ENCODE measurements around the gene TNIK.

The TNIK gene

DNA sequence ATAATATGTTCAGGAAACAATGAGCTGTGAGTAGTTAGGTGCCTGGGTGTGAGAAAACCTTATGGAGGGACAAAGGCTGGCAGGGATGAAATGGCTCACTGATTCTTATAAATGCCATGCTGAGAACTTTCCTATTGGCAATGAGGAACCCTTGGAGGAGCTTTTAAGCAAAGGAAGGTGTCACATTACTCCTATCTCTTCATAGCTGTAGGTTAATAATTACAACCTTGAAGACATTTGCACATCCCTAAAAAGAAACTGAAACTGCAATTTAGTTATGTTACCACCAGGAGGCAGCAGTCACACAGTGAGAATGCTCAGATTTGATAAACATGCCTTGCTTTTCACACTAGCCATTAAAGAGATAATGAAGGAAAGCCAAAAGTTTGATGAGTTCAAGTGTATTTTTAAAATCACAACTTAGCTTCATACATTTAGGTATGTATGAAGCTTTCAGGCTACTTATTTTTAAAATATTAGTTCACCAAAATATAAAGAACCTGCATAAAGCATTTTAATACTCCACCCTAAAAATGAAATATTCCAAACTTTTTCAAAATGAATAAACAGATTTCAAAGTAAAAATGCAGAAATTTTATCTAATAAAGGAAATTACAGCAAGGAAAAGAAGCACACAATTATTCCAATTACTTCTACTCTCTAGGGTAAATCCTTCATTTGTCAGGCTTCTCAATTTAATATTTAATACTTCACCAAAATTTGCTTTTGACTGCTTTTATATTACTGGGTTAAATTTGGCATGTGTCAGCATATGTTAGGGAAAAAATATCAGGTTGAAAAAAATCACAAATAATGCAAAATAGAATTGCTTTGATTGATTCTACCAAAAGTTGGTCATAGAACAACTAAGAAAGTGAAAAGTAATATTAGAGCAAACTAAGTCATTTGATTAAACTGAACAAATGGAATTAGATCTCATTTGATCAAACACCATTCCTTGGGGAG is 296.8 kb downstream of the TNIK start:
- no peak overlapping the region for H3K4me3 ChIP-seq (IDR thresholded peaks at IDR 0.05; ENCODE audit: insufficient read depth, low read depth, low read length)
- no peak overlapping the region for H3K4me2 ChIP-seq
- no peaks in the 10 kb centered on the region for H3K36me3 ChIP-seq (ENCODE audit: insufficient read depth)
- H3K4me1 ChIP-seq (ENCODE audit: low read depth, poor library complexity, severe bottlenecking), result no peaks in the 10 kb centered on the region
- TF ChIP-seq, protein P1, sequence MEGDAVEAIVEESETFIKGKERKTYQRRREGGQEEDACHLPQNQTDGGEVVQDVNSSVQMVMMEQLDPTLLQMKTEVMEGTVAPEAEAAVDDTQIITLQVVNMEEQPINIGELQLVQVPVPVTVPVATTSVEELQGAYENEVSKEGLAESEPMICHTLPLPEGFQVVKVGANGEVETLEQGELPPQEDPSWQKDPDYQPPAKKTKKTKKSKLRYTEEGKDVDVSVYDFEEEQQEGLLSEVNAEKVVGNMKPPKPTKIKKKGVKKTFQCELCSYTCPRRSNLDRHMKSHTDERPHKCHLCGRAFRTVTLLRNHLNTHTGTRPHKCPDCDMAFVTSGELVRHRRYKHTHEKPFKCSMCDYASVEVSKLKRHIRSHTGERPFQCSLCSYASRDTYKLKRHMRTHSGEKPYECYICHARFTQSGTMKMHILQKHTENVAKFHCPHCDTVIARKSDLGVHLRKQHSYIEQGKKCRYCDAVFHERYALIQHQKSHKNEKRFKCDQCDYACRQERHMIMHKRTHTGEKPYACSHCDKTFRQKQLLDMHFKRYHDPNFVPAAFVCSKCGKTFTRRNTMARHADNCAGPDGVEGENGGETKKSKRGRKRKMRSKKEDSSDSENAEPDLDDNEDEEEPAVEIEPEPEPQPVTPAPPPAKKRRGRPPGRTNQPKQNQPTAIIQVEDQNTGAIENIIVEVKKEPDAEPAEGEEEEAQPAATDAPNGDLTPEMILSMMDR (conservative IDR thresholded peaks at IDR 0.05; ENCODE audit: low read depth, low read length), result peak; percentile 81
- no peak overlapping the region for H3K9ac ChIP-seq
- no peaks in the 10 kb centered on the region for H3K79me2 ChIP-seq (ENCODE audit: insufficient read depth, low read depth)
- H3K27ac ChIP-seq, result no peak overlapping the region
- H2AFZ ChIP-seq (ENCODE audit: low read depth), result no peak overlapping the region
- no peaks in the 10 kb centered on the region for H3K27me3 ChIP-seq (ENCODE audit: insufficient read depth, low read depth)
- H4K20me1 ChIP-seq (ENCODE audit: insufficient read depth), result no peaks in the 10 kb centered on the region

DNA sequence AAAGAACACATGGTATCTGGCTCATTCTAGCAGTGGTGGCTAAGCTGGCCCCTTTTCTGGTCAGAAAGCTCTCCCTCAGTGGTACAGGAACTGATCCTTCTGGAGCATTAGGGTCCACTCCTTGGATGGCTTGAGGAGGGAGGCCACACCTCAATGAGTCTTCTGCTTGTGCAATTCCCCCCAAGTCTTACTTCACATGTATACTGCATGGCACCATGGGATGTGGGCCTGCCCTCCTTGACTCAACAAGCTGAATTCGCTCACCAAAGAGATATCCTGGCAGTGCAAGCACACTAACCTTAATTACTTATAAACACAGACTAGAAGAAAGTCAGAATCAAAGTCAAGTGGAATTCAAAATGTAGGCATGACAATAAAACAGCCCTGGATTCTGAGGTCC is 299.9 kb downstream of the TNIK start:
- H3K36me3 ChIP-seq (ENCODE audit: insufficient read depth), result no peaks in the 10 kb centered on the region
- H3K4me2 ChIP-seq, result no peak overlapping the region
- H3K4me1 ChIP-seq (ENCODE audit: low read depth, poor library complexity, severe bottlenecking), result no peaks in the 10 kb centered on the region
- no peak overlapping the region for H3K27ac ChIP-seq
- H3K9ac ChIP-seq, result no peak overlapping the region
- TF ChIP-seq, protein P1 (conservative IDR thresholded peaks at IDR 0.05; ENCODE audit: low read depth, low read length), result no peak
- H2AFZ ChIP-seq (ENCODE audit: low read depth), result no peak overlapping the region
- H3K79me2 ChIP-seq (ENCODE audit: insufficient read depth, low read depth), result no peaks in the 10 kb centered on the region
- H3K27me3 ChIP-seq (ENCODE audit: insufficient read depth, low read depth), result no peaks in the 10 kb centered on the region
- H4K20me1 ChIP-seq (ENCODE audit: insufficient read depth), result no peaks in the 10 kb centered on the region
- no peak overlapping the region for H3K4me3 ChIP-seq (IDR thresholded peaks at IDR 0.05; ENCODE audit: insufficient read depth, low read depth, low read length)

DNA sequence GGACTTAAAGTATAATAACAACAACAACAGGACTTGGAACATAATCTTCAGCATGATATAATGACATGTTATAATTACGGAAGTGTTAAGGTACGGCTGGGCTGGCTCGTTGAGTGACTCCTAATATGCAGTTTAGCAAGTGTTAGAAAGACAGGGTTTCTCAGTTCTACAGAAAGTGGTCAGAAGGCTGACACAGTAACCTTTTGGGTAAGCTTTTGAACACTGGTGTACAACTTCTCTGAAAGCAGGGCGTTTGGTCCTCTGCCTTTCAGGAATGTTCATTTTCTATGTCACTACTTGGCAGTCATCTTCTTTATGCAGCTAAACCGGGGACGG is 300.4 kb downstream of the TNIK start:
- no peak overlapping the region for H3K4me2 ChIP-seq
- no peak overlapping the region for H2AFZ ChIP-seq (ENCODE audit: low read depth)
- no peak overlapping the region for H3K27ac ChIP-seq
- H3K9ac ChIP-seq, result no peak overlapping the region
- no peaks in the 10 kb centered on the region for H3K27me3 ChIP-seq (ENCODE audit: insufficient read depth, low read depth)
- TF ChIP-seq, protein P1 (conservative IDR thresholded peaks at IDR 0.05; ENCODE audit: low read depth, low read length), result no peak
- no peaks in the 10 kb centered on the region for H3K36me3 ChIP-seq (ENCODE audit: insufficient read depth)
- no peaks in the 10 kb centered on the region for H3K79me2 ChIP-seq (ENCODE audit: insufficient read depth, low read depth)
- no peak overlapping the region for H3K4me3 ChIP-seq (IDR thresholded peaks at IDR 0.05; ENCODE audit: insufficient read depth, low read depth, low read length)
- no peaks in the 10 kb centered on the region for H3K4me1 ChIP-seq (ENCODE audit: low read depth, poor library complexity, severe bottlenecking)
- no peaks in the 10 kb centered on the region for H4K20me1 ChIP-seq (ENCODE audit: insufficient read depth)

DNA sequence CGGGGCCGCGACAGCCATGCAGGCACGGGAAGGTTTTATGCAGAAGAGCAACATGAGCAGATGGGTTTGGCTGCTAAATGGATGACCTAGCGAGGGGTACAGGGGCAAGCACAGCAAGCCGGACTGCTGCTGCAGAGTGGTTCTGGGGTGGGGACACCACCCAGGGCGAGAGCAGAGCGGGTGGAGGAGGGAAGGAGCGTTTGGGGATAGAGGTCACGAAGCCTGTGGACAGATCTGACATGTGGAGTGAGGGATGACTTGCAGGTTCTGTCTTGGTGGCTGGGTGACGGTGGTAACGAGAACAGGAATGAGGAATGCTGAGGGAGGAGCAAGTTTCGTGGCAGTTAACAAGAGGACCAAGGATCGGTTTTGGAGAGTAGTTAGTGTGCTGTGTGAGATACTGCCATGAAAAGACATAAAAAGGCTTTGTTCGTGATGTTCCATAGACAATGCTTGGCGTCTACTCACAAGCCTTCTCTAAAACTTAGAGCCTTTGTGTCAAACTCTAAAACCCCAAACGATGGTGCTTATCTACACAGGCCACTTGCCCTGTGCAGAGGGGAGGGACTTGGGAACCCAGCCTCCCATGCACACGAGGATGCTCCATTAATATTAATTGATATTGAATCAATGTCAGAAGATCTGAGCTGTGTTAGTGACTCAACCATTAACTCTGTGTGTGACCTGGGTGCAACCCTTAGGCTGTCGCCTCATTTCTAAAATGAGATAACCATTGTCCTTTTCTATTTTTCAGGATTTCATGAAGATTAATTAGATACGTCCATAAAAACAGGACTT is 301.0 kb downstream of the TNIK start:
- Histone ChIP-seq H2AFZ (ENCODE audit: low read depth) (no peak overlapping the region), H3K79me2 (ENCODE audit: insufficient read depth, low read depth) (no peaks in the 10 kb centered on the region), H3K36me3 (ENCODE audit: insufficient read depth) (no peaks in the 10 kb centered on the region), H3K4me2 (no peak overlapping the region), H3K27me3 (ENCODE audit: insufficient read depth, low read depth) (no peaks in the 10 kb centered on the region), H3K4me1 (ENCODE audit: low read depth, poor library complexity, severe bottlenecking) (no peaks in the 10 kb centered on the region), H3K4me3 (IDR thresholded peaks at IDR 0.05; ENCODE audit: insufficient read depth, low read depth, low read length) (no peak overlapping the region), H3K27ac (no peak overlapping the region), H3K9ac (no peak overlapping the region), H4K20me1 (ENCODE audit: insufficient read depth) (no peaks in the 10 kb centered on the region)
- TF ChIP-seq, protein P1 (conservative IDR thresholded peaks at IDR 0.05; ENCODE audit: low read depth, low read length), result no peak
